PFSK-1 (cell line): Measurements from ENCODE around the gene ENPP6.

Experiments
- POLR2AphosphoS5 ChIP-seq: IDR thresholded peaks from 2 replicates; pipeline ENCODE4 v1.6.1; 2012; ENCODE audit warnings: low read depth, mild to moderate bottlenecking, control low read depth, low read length, moderate library complexity
- SIN3A ChIP-seq: IDR thresholded peaks from 2 replicates; pipeline ENCODE4 v1.6.1; 2012; ENCODE audit warnings: mild to moderate bottlenecking, low read length, moderate library complexity, borderline replicate concordance; ENCODE audit not compliant: insufficient read depth
- TAF1 ChIP-seq: IDR thresholded peaks from 2 replicates; pipeline ENCODE4 v1.6.1; 2012; ENCODE audit warnings: low read length, control low read depth, borderline replicate concordance; ENCODE audit not compliant: insufficient read depth
- TF ChIP-seq, protein P1 (sequence below), 2 experiments: IDR thresholded peaks; 2 replicates each; pipeline versions ENCODE4 v1.6.1 to v1.8.0; 2011 to 2012; ENCODE audit warnings: low read depth in 2 of 2, low read length in 2 of 2, control low read depth in 1 of 2, inconsistent platforms in 1 of 2, mild to moderate bottlenecking in 1 of 2, moderate library complexity in 1 of 2; ENCODE audit not compliant: insufficient read depth in 1 of 2

DNA sequence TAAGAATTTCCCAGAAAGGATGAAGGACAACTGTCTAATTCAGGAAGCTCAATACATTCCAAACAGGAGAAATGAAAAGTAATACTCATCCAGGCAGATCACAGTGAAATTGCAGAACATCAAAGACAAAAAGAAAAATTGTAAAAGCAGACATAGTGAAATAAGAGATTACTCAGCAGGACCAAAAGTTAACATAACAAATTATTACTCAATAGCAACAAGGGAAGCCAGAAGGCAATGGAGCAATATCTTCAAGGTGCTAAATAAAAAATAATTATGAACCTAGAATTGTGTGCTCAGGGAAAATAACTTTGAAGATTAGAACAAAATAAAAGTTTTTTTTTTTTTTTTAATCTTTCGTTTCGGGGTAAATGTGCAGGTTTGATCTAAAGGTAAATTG, 30.5 kb upstream of the ENPP6 start:
- TF ChIP-seq POLR2AphosphoS5 (no peak), TAF1 (no peak), SIN3A (no peak)
- TF ChIP-seq, protein P1, sequence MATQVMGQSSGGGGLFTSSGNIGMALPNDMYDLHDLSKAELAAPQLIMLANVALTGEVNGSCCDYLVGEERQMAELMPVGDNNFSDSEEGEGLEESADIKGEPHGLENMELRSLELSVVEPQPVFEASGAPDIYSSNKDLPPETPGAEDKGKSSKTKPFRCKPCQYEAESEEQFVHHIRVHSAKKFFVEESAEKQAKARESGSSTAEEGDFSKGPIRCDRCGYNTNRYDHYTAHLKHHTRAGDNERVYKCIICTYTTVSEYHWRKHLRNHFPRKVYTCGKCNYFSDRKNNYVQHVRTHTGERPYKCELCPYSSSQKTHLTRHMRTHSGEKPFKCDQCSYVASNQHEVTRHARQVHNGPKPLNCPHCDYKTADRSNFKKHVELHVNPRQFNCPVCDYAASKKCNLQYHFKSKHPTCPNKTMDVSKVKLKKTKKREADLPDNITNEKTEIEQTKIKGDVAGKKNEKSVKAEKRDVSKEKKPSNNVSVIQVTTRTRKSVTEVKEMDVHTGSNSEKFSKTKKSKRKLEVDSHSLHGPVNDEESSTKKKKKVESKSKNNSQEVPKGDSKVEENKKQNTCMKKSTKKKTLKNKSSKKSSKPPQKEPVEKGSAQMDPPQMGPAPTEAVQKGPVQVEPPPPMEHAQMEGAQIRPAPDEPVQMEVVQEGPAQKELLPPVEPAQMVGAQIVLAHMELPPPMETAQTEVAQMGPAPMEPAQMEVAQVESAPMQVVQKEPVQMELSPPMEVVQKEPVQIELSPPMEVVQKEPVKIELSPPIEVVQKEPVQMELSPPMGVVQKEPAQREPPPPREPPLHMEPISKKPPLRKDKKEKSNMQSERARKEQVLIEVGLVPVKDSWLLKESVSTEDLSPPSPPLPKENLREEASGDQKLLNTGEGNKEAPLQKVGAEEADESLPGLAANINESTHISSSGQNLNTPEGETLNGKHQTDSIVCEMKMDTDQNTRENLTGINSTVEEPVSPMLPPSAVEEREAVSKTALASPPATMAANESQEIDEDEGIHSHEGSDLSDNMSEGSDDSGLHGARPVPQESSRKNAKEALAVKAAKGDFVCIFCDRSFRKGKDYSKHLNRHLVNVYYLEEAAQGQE (IDR thresholded peaks at IDR 0.05; ENCODE audit: insufficient read depth in 1 of 2, low read depth in 2 of 2, low read length in 2 of 2) = no peak
